SJCRH30 (cell line): ENCODE data around the gene URI1. TPM values are rescaled to one million over a fixed set of nuclear protein-coding genes. Genes with fewer than 3 reads are reported as not detected.

Experiments
- DNase-seq, 2 experiments: peaks; one replicate each; pipeline ENCODE4 v3.0.0-alpha.2; 2015 to 2020
- H3K27ac ChIP-seq: fragments of 250-450 bp; sonication (Bioruptor Pico); 2 replicates; pipeline ENCODE4 v1.5.1; 2020; ENCODE audit warnings: mild to moderate bottlenecking, moderate library complexity
- H3K27me3 ChIP-seq: fragments of 250-450 bp; sonication (Bioruptor Pico); 2 replicates; pipeline ENCODE4 v1.5.1; 2020; ENCODE audit warnings: mild to moderate bottlenecking, moderate library complexity
- H3K36me3 ChIP-seq: fragments of 250-450 bp; sonication (Bioruptor Pico); 2 replicates; pipeline ENCODE4 v1.5.1; 2020; ENCODE audit warnings: mild to moderate bottlenecking, moderate library complexity
- H3K4me1 ChIP-seq: fragments of 250-450 bp; sonication (Bioruptor Pico); 2 replicates; pipeline ENCODE4 v1.5.1; 2020; ENCODE audit warnings: mild to moderate bottlenecking, moderate library complexity
- H3K4me3 ChIP-seq: fragments of 250-450 bp; sonication (Bioruptor Pico); 2 replicates; pipeline ENCODE4 v1.5.1; 2020; ENCODE audit warnings: mild to moderate bottlenecking, moderate library complexity
- H3K9me3 ChIP-seq: fragments of 250-450 bp; sonication (Bioruptor Pico); replicated peaks from 2 replicates; pipeline ENCODE4 v1.5.1; 2020; ENCODE audit warnings: mild to moderate bottlenecking, moderate library complexity
- total RNA-seq: library from RNA; depleted of rRNA; stranded (reverse); fragments of >200 nt; shearing (Covaris generic); gene quantifications from 2 replicates; pipeline ENCODE4 v1.2.3, GENCODE V29; 2014

URI1 gene
- total RNA-seq, 1 experiment from 2014 or later, result 94.9 TPM

GRCh38 chr19:30059741-30060457 lies 117.9 kb downstream of the URI1 start:
- no peaks in the 10 kb centered on the region for H3K36me3 ChIP-seq
- no peaks in the 10 kb centered on the region; the same call in 1 of the 2 replicates for H3K9me3 ChIP-seq
- H3K4me3 ChIP-seq, result no peak overlapping the region
- no peak for DNase-seq
- no peak overlapping the region for H3K27ac ChIP-seq
- no peaks in the 10 kb centered on the region for H3K27me3 ChIP-seq
- H3K4me1 ChIP-seq, result no peaks in the 10 kb centered on the region

- no peaks in the 10 kb centered on the region for H3K36me3 ChIP-seq
- DNase-seq, result no peak
- H3K27me3 ChIP-seq, result no peaks in the 10 kb centered on the region
- no peak overlapping the region for H3K27ac ChIP-seq
- H3K4me3 ChIP-seq, result no peak overlapping the region
- no peaks in the 10 kb centered on the region; the same call in 1 of the 2 replicates for H3K9me3 ChIP-seq
- H3K4me1 ChIP-seq, result no peaks in the 10 kb centered on the region
Observed at GRCh38 chr19:30060531-30061222, 118.6 kb downstream of the URI1 start.

GRCh38 chr19:30061223-30062064 lies 119.4 kb downstream of the URI1 start:
- no peak for DNase-seq
- Histone ChIP-seq H3K9me3 (no peaks in the 10 kb centered on the region; the same call in 1 of the 2 replicates), H3K27ac (no peak overlapping the region), H3K4me1 (no peaks in the 10 kb centered on the region), H3K4me3 (no peak overlapping the region), H3K36me3 (no peaks in the 10 kb centered on the region), H3K27me3 (no peaks in the 10 kb centered on the region)

GRCh38 chr19:30062065-30062906 lies 120.2 kb downstream of the URI1 start:
- no peaks in the 10 kb centered on the region for H3K36me3 ChIP-seq

GRCh38 chr19:30062907-30063649 lies 121.0 kb downstream of the URI1 start:
- H3K27me3 ChIP-seq, result no peaks in the 10 kb centered on the region
- no peaks in the 10 kb centered on the region for H3K4me1 ChIP-seq
- no peak for DNase-seq
- H3K4me3 ChIP-seq, result no peak overlapping the region
- no peak overlapping the region for H3K27ac ChIP-seq
- H3K9me3 ChIP-seq, result no peaks in the 10 kb centered on the region
- no peaks in the 10 kb centered on the region for H3K36me3 ChIP-seq

More at GRCh38 chr19:30062065-30062906, 120.2 kb downstream of the URI1 start:
- Histone ChIP-seq H3K27ac (no peak overlapping the region), H3K9me3 (no peaks in the 10 kb centered on the region), H3K4me1 (no peaks in the 10 kb centered on the region), H3K4me3 (no peak overlapping the region), H3K27me3 (no peaks in the 10 kb centered on the region)
- DNase-seq, result no peak

- Histone ChIP-seq H3K9me3 (no peaks in the 10 kb centered on the region), H3K4me1 (no peaks in the 10 kb centered on the region), H3K27ac (no peak overlapping the region), H3K36me3 (no peaks in the 10 kb centered on the region), H3K27me3 (no peaks in the 10 kb centered on the region), H3K4me3 (no peak overlapping the region)
- no peak for DNase-seq
Observed at GRCh38 chr19:30063650-30064347, 121.8 kb downstream of the URI1 start.

GRCh38 chr19:30064348-30064699 lies 122.3 kb downstream of the URI1 start:
- H3K27ac ChIP-seq, result no peak overlapping the region
- DNase-seq, result no peak
- H3K4me1 ChIP-seq, result peaks cover 5% of the 10 kb centered on the region
- H3K27me3 ChIP-seq, result no peaks in the 10 kb centered on the region
- no peaks in the 10 kb centered on the region for H3K9me3 ChIP-seq
- H3K4me3 ChIP-seq, result no peak overlapping the region
- no peaks in the 10 kb centered on the region for H3K36me3 ChIP-seq

- Histone ChIP-seq H3K9me3 (no peaks in the 10 kb centered on the region), H3K36me3 (no peaks in the 10 kb centered on the region), H3K27ac (no peak overlapping the region), H3K27me3 (no peaks in the 10 kb centered on the region), H3K4me1 (peaks cover 11% of the 10 kb centered on the region), H3K4me3 (no peak overlapping the region)
- no peak for DNase-seq
Observed at GRCh38 chr19:30064771-30065494, 122.9 kb downstream of the URI1 start.

GRCh38 chr19:30065680-30066606 lies 123.9 kb downstream of the URI1 start:
- no peak for DNase-seq
- no peaks in the 10 kb centered on the region for H3K27me3 ChIP-seq
- H3K9me3 ChIP-seq, result no peaks in the 10 kb centered on the region

More at GRCh38 chr19:30065680-30066606, 123.9 kb downstream of the URI1 start:
- no peak overlapping the region for H3K27ac ChIP-seq
- H3K4me1 ChIP-seq, result peaks cover 18% of the 10 kb centered on the region
- no peak overlapping the region for H3K4me3 ChIP-seq
- no peaks in the 10 kb centered on the region for H3K36me3 ChIP-seq
